NCI-H748 treated with DMSO at 0.1 percent for 48 hours (cell line): Measurements from ENCODE around the gene SLC10A1.

Experiments used
- DNase-seq: peaks from one replicate; lab custom pipeline; 2025; lab: John Stamatoyannopoulos, UW

Gene SLC10A1

DNA sequence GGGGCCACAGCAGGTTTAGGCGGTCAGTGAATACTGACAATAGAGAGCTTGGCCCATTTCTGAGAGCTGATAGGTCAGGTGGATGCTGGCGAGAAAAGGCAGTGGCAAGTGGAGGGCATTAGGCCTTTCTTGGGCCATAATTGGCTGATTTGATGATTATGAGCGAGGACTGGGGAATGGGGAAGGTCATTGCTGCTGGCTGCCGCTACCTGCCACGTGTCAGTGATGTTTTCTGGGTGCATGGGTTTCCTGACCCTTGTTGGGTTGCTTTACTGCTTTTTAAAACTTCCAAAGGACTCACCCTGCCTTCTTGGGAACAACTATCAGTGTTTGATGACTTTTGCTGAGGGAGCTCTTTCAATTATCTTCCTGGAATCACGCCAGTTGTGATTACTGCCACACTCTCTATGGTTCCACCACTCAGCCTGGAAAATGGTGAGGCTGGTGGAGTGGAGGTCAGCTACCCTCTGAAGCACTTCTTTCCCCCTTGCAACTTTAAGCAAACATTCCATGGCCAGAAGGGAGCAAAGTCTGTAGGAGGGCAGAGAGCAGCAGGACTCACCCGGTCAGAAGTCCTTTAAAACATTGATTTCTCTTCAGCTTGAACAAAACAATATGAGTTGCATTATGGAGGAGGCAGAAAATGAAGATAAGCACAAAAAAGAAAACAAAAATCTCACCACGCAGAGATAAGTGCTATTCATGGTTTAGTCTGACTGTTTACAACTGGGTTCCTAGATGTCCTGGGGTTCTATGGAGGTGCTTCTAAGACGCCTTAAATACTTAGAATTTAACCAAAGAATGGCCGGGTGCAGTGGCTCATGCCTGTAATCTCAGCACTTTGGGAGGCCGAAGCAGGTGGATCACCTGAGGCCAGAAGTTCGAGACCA is 12.1 kb upstream of the SLC10A1 start:
- no peak for DNase-seq

DNA sequence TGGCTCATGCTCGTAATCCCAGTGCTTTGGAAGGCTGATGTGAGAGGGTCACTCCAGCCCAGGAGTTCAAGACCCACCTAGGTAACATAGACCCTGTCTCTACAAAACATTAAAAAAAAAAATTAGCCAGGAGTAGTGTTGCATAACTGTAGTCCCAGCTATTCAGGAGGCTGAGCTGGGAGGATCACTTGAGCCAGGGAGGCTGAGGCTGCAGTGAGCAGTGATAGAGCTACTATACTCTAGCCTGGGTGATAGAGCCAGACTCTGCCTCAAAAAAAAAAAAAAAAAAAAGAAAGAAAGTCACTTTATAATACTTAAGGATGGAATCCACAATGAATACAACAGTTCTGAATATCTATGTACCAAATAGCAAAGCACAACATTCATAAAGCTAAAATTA is 10.2 kb upstream of the SLC10A1 start:
- DNase-seq, result no peak

DNA sequence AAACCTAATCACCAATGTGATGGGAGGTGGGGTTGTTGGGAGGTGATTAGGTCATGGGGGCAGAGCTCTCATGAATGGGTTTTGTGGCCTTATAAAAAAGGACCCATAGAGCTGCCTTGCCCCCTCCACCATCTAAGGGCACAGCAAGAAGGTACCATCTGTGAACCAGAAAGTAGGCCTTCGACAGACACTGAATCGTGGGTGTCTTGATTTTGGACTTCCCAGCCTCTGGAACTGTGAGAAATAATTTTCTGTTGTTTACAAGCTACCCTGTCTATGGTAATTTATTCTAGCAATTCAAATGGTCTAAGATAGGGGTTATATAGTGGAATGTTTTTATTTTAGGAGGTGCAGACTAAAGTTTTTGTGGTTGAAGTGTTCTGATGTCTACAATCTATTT is 7.9 kb upstream of the SLC10A1 start:
- DNase-seq, result no peak

DNA sequence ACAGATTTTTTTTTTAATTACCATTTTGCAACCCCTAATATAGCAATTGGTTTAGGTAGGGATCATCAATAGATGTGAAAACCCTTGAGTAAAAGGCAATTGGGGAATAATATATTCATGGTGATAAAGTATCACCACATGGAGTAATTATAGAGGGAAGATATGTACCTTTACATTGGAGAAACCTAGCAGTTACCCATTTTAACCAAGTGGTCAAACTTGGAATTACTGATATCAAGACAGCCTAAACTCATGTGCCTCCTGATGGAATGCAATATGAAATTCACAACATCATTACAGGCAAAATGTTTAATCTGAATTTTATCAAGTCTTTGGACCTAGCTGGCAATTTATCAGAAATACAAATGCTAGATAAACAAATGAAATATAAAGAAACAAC is 6.7 kb upstream of the SLC10A1 start:
- no peak for DNase-seq

DNA sequence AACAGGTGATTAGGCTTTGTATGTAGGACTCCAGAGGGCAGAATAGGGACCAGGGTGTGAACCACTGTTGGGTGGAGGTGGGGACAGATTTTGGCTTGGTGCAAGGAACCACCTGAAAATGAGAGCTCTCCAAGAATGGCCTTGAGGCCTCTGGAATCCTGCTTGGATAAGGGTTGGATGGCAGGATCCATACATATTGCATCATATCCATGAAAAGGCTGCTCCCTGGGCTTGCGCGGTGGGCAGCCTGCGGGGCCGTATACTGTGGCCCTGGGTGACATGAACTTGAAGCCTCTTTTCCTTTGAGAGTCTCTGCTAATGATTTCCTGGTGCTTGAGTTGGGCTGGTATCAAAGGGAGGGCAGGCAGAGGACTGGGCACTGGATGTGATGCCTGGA is 1.3 kb upstream of the SLC10A1 start:
- DNase-seq, result no peak

DNA sequence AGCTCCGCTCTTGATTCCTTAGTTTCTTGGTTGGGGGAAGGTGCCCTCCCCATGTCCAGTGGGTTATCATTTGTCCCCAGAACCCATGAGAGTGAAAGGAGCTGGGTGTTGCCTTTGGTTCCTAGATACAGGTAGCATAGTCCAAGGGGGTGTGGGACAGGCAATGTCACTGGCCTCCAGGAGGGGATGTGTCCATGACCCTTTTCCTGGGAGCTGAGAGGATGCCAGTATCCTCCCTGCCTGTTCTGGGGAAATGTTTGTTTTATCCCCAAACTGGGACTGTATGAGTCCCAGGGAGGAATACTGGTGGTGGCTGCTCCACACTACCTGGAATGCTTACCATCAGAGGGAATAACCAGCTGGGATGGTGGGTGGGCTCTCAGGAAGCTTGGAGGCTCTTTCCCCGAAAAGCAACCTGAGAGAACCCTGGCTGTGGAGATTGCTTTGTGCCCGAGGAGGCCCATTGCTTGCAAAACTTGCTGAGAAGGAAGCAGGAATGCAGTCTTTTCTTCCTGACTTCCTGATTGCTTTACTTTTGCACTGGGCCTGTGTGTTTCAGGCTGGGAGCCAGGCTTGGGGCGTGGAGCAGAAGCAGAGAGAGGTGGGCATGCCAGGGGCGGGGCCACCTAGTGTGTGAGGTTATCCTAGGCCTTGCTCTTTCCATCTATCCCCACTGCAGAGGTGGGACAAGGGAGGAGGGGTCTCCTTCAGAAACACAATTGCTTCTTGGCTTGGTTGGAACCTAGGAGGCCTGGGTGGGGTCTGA is 715 bp upstream of the SLC10A1 start:
- no peak for DNase-seq

DNA sequence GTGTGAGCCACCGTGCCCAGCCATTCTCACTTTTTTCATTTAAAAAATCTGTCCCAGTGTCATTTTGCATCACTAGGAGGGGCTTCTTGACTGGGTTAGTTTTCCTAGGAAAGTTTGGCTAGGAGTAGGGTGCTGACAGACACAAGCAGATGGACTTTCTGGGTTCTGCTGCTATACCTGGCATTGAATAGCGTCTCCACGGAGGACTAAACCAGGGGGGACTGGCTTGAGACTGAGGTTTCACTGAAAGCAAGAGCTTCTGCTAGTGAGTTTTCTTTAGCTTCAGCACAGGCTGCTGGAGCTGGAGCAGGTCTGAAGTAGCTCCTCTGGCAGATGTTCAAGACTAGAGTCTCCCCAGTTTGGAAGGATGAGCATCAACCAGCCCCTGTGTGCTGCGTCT is 1.4 kb downstream of the SLC10A1 start:
- no peak for DNase-seq

DNA sequence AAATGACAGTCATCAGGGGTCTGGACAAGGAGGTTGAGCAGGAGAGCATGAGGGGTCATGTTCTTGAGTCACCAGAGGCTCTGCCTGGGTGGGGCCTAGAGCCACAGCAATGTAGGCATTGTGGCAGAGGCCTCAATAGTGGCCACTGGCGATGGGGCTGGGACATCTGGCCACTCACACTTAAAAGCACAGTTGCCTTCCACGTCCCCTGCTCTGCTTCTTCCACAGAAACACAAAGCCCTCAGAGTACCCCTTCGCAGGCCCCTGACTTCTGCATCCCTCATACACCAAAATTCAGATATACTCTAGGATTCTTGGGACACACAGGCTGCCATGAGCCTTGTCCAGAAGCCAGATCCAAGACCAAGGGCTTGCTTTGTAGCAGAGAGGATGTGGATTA is 2.2 kb downstream of the SLC10A1 start:
- DNase-seq, result no peak

DNA sequence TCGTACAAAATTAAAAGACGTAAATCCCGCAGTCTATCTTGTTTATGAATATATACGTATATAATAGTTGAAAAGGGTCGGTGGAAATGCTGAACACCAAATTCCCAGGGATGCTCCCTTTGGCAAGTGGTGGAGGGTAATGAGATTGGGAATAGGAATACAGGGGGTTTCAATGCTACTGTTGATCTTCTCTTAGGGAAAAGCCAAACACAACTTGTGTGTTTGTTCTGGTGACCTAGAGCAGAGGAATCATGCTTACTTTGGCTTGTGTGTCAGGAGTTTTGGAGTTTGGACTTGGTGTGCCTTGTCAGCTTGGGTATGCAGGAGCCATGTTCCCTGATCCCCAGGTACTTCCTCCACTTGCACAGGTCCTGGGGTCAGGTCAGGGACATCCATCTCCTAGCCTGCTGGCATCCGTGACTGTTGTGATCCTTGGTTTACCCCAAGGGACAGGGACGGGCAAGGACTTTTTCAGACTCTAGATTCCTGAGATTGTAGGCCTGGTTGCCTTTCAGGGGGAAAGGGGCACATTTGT is 4.1 kb downstream of the SLC10A1 start:
- no peak for DNase-seq

DNA sequence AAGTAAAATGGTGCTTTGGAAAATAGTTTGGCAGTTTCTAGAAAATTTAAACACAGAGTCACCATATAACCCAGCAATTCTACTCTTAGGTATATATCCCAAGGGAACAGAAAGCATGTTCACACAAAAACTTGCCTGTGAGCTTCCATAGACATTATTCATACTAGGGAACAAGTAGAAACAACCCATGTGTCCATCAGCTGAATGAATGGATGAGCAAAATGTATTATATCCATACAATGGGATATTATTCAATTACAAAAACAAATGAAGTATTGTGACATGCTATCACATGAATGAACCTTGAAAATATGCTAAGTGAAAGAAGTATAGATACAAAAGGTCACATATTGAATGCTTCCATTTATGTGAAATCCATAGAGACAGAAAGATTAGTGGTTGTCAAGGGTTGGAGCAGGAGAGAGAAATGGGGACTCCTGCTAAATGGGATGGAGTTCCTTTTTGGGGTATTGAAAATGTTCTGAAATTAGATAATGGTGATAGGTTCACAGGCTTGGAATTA is 7.9 kb downstream of the SLC10A1 start:
- no peak for DNase-seq

DNA sequence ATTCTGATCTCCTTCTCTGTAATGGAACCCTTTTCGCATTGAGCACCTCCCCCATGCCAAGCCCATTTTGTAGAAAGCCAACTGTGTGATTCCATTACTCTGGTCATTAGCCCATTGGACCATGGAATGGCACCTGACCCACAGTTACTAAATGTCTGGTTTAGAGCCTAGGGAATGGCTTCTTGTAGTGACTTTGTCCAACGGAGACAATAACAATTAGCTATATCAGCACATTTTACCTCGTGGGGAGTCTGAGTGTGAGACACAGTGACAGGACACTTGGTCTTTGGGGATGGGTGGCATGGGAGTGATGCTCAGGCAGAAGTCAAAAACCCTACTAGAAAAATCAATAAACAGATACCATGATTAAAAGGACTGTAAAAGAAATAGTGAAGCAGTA is 10.4 kb downstream of the SLC10A1 start:
- no peak for DNase-seq

DNA sequence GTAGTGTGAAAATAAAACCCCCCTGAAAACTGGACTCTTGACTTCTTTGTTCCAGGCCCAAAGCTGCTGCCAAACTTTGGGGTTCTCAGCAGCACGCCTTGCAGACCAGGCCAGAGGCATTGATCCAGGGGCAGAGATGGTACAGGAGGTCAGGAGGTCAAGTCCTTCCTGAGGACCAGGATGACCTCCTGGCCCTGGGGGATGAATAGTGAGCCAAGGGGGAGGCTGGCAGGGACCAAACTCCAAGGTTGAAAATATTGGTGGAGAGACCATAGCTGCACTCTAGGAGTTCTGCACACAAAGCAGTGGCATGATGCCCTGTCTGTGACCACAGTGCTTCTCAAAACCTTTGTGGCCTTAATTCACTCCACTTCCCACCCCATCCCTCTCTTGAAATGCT is 12.1 kb downstream of the SLC10A1 start:
- DNase-seq, result no peak

DNA sequence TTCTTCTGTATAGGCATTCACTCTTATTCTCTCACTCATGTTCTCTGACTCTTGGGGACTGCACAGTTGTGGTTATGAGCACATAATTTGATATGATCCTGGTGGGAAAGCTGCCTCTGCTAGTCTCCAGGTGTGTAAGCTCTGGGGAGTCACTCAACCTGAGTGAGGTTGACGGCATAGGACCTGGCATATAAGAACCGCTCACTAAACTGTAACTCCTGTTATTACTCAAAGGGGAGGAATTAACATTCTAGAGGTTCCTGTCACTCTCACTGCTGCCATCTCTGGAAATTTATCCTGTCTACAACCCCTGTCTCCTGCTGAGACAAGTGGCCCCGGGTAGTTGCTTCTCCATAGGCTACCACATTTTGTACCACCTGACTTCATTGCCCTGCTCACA is 16.1 kb downstream of the SLC10A1 start:
- no peak for DNase-seq

DNA sequence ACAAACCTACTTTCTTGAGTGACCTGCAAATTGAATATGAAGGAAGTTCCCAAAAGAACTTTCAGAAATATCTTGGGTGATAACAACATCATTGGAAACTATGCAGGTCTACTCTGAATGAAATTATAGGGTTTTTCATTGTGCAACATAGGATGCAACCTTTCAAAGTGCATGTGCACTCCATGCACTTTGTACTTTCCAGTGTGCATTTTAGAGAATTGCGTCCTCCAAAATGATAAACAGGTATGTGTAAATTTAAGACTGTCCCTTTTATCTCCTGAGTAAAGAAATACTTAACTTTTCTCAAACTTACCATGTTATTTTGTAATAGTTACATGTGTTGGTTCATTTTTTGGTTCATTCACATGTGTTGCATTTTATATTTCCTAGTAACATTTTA is 16.9 kb downstream of the SLC10A1 start:
- no peak for DNase-seq

DNA sequence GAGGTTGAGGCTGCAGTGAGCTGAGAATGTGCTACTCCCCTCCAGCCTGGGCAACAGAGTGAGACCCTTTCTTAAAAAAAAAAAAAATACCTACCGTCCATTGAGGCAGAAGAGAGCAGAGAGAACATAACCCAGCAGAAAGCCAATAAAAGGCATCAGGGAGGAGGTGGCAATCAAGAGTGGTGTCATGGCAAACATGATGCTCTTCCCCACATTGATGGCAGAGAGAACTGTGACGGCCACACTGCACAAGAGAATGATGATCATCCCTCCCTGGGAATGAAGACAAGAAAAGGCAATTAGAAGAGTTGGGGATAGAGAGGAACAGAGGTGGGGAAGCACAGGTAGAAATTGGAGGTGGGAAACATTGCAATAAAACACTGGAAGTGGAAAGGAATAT is 18.0 kb downstream of the SLC10A1 start:
- DNase-seq, result no peak

DNA sequence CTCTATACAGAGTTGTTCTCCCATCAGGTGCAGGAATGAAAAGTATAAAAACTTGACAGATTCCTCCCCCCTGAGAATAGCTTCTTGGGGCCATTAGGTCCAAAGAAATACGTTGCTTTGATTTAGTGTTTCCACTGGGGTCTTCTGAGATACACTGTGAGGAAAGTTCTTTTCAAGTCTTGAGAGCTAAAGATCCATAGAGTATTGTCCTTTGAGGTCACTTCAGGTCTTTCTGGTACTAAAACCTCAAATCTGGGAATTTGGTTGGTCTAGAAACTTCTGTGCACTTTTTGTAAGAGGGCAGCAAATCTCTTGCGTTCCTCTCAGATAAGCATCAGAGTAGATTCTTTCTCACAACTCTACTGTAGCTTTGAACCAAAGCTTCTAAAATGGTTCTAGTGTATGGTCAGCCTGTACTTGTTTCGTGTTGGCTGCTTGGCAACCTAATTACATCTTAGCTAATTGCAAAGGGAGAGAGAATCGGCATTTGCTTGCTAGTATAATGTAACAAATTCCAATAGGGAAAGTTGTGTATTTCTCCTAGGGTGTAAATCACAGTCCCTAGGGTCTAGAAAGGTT is 20.1 kb downstream of the SLC10A1 start:
- DNase-seq, result no peak

DNA sequence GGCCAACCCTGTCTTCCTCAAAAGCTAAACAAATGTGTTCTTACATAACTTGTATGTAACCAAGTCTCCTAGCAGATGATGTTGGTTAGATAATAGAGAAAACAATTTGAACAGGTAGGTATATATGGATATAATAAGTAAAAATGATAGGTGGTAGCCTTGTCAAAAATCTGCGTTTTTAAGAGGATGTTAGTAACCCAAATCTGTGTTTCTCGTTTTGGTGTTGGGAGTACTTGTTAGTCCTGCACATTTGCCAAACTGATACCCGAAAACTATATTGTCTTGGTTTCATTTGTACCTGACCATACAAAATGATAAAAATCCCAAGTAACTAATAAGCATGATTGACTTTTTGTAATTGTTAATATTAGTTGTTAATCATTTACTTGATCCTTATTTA is 22.0 kb downstream of the SLC10A1 start:
- no peak for DNase-seq

DNA sequence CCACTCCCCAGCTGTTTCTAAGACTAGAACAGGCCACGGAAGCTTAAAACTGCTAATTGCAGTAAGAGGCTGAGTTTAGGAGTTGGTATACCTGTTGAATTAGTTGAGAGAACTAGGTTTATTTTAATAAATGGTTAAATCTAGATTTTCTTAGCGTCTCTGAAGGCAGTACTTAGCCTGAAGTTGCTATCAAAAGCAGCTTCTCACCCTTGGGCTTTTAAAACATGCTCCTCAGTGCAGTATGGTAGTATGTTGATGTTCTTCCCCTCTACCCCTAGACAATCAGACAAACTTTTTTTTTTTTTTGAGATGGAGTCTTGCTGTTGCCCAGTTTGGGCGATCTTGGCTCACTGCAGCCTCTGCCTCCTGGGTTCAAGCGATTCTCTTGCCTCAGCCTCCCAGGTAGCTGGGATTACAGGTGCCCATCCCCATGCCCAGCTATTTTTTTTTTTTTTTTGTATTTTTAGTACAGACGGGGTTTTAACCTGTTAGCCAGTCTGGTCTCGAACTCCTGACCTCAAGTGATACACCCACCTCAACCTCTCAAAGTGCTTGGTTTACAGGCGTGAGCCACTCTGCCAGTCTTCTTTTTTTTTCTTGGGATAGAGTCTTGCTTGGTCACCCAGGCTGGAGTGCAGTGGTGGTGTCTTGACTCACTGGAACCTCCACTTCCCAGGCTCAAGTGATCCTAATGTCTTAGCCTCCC is 23.3 kb downstream of the SLC10A1 start:
- DNase-seq, result no peak

DNA sequence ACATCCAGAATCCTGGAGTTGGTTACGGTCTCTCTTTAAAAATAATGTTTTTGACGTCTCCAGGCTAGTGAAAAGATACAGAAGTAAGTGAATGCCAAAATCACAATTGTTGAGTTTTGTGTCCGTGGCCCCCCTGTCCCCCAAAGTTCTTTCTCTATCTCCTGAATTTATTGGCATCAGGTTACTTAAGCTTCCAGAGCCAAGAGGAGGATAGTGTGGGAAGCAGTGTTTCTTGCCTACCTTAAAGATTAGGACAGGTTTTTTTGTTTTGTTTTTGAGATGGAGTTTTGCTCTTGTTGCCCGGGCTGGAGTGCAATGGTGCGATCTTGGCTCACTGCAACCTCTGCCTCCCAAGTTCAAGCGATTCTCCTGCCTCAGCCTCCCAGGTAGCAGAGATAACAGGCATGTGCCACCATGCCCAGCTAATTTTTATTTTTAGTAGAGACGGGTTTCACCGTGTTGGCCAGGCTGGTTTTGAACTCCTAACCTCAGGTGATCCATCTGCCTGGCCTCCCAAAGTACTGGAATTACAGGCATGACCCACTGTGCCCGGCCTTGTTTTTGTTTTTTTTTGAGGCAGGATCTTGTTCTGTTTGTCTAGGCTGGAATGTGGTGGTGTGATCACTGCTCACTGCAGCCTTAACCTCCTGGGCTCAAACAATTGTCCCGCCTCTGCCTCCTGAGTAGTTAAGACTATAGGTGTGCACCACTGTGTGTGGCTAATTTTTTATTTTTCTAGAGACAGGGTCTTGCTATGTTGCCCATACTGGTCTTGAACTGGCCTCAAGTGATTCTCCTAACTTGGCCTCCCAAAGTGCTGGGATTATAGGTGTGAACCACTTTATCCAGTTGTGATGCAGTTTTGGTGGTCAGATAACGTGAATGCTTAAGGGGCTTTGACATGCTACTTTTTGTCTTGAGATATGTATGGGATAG is 24.7 kb downstream of the SLC10A1 start:
- no peak for DNase-seq

DNA sequence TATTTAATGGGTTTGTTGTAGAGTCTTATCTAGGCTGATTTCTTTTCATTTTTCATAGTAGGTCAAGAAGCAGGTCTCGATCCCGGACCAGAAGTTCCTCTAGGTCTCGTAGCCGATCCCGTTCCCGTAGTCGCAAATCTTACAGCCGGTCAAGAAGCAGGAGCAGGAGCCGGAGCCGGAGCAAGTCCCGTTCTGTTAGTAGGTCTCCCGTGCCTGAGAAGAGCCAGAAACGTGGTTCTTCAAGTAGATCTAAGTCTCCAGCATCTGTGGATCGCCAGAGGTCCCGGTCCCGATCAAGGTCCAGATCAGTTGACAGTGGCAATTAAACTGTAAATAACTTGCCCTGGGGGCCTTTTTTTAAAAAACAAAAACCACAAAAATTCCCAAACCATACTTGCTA is 25.9 kb downstream of the SLC10A1 start:
- DNase-seq, result no peak

DNA sequence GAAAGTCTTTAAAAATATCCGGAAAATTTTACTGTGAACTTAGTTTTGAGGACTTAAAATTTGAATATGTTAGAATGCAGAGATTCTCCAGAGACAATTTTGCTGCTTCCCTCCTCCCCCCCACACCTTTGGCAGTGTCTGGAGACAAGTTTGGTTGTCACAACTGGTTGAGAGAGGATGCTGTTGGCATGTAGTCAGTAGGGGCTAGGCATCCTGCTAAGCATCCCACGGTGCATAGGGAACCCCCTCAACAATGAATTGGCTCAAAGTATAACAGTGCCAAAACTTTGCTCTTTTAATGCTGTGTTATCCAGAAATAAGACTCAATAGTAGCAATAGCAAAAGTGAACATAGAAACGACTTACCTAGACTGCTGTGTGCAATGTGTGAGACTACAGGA is 26.5 kb downstream of the SLC10A1 start:
- no peak for DNase-seq
